Measurements from ENCODE around the gene ECSIT.

- TF ChIP-seq POLR2A (IDR thresholded peaks at IDR 0.05): no peak
- TF ChIP-seq, protein P1, sequence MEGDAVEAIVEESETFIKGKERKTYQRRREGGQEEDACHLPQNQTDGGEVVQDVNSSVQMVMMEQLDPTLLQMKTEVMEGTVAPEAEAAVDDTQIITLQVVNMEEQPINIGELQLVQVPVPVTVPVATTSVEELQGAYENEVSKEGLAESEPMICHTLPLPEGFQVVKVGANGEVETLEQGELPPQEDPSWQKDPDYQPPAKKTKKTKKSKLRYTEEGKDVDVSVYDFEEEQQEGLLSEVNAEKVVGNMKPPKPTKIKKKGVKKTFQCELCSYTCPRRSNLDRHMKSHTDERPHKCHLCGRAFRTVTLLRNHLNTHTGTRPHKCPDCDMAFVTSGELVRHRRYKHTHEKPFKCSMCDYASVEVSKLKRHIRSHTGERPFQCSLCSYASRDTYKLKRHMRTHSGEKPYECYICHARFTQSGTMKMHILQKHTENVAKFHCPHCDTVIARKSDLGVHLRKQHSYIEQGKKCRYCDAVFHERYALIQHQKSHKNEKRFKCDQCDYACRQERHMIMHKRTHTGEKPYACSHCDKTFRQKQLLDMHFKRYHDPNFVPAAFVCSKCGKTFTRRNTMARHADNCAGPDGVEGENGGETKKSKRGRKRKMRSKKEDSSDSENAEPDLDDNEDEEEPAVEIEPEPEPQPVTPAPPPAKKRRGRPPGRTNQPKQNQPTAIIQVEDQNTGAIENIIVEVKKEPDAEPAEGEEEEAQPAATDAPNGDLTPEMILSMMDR (IDR thresholded peaks at IDR 0.05): no peak
These were observed 37.2 kb upstream of the ECSIT start for GRCh38 chr19:11566164-11566563.
